ENCODE results near the gene SLC38A11.

DNA sequence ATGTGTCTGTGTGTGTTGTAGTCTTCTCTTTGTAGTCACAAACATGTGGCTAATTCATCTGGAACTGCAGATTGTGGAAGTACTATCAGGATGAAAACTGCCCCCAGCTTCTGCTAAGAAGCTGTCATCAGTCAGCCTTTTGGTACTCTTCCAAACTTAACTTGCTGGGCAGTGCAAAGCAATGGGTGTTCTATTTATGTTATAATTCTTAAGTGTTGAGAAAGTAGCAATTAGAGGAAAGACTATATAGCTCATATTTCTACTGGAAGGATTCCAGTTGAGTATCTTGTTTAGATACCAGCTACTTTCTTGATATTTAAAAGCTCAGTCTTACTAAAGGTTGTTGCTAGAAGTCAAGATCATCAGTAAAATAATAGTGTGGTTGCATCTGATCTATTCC is 52.1 kb downstream of the SLC38A11 start:
- TF ChIP-seq, protein P1, sequence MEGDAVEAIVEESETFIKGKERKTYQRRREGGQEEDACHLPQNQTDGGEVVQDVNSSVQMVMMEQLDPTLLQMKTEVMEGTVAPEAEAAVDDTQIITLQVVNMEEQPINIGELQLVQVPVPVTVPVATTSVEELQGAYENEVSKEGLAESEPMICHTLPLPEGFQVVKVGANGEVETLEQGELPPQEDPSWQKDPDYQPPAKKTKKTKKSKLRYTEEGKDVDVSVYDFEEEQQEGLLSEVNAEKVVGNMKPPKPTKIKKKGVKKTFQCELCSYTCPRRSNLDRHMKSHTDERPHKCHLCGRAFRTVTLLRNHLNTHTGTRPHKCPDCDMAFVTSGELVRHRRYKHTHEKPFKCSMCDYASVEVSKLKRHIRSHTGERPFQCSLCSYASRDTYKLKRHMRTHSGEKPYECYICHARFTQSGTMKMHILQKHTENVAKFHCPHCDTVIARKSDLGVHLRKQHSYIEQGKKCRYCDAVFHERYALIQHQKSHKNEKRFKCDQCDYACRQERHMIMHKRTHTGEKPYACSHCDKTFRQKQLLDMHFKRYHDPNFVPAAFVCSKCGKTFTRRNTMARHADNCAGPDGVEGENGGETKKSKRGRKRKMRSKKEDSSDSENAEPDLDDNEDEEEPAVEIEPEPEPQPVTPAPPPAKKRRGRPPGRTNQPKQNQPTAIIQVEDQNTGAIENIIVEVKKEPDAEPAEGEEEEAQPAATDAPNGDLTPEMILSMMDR (IDR thresholded peaks at IDR 0.05), result no peak
- no peak for TF ChIP-seq ZFX (IDR thresholded peaks at IDR 0.05; ENCODE audit: borderline replicate concordance)
